ENCODE measurements around the gene RDM1. TPM values are rescaled to one million over a fixed set of nuclear protein-coding genes. Genes with fewer than 3 reads are reported as not detected.
A peak's percentile ranks its signal among the peaks of the same experiment; 100 is the strongest.

The RDM1 gene
- total RNA-seq, 1 donor from 2014 or later, result not detected

- Histone ChIP-seq H3K4me3 (no peak overlapping the region), H3K4me1 (no peaks in the 10 kb centered on the region), H3K27ac (no peak overlapping the region), H3K36me3 (no peaks in the 10 kb centered on the region), H3K27me3 (ENCODE audit: low read depth) (no peaks in the 10 kb centered on the region), H3K9me3 (no peaks in the 10 kb centered on the region)
- no peak for TF ChIP-seq CTCF (IDR thresholded peaks at IDR 0.05)
- peak; percentile 63 to 70 for ATAC-seq
- intact Hi-C loops (cut with DNase I), result no loop called here
- no peak for DNase-seq
Measured at GRCh38 chr17:35895636-35896587, 34.7 kb downstream of the RDM1 start.

GRCh38 chr17:35894206-35894605 lies 36.4 kb downstream of the RDM1 start:
- Histone ChIP-seq H3K9me3 (no peaks in the 10 kb centered on the region), H3K4me1 (peaks cover 4% of the 10 kb centered on the region), H3K27me3 (ENCODE audit: low read depth) (no peaks in the 10 kb centered on the region), H3K4me3 (no peak overlapping the region), H3K36me3 (no peaks in the 10 kb centered on the region), H3K27ac (no peak overlapping the region)
- intact Hi-C loops (cut with DNase I), result no loop called here
- ATAC-seq (no peak), DNase-seq (no peak)
- TF ChIP-seq CTCF (IDR thresholded peaks at IDR 0.05), result no peak

GRCh38 chr17:35893751-35894150 lies 36.8 kb downstream of the RDM1 start:
- Histone ChIP-seq H3K27ac (no peak overlapping the region), H3K4me1 (peaks cover 4% of the 10 kb centered on the region), H3K27me3 (ENCODE audit: low read depth) (no peaks in the 10 kb centered on the region), H3K4me3 (no peak overlapping the region), H3K36me3 (no peaks in the 10 kb centered on the region), H3K9me3 (no peaks in the 10 kb centered on the region)
- intact Hi-C loops (cut with DNase I), result no loop called here
- DNase-seq (no peak), ATAC-seq (no peak)
- no peak for TF ChIP-seq CTCF (IDR thresholded peaks at IDR 0.05)

- intact Hi-C loops (cut with DNase I), result no loop called here
- no peak for TF ChIP-seq CTCF (IDR thresholded peaks at IDR 0.05)
- H3K4me1 ChIP-seq, result peaks cover 4% of the 10 kb centered on the region
- H3K27ac ChIP-seq, result no peak overlapping the region
- no peaks in the 10 kb centered on the region for H3K9me3 ChIP-seq
- H3K27me3 ChIP-seq (ENCODE audit: low read depth), result no peaks in the 10 kb centered on the region
- H3K36me3 ChIP-seq, result no peaks in the 10 kb centered on the region
- DNase-seq (no peak), ATAC-seq (no peak)
- H3K4me3 ChIP-seq, result no peak overlapping the region
Measured at GRCh38 chr17:35892091-35893035, 38.2 kb downstream of the RDM1 start.

- H3K4me1 ChIP-seq, result peaks cover 4% of the 10 kb centered on the region
- no peaks in the 10 kb centered on the region for H3K9me3 ChIP-seq
- no peak for DNase-seq
- H3K27ac ChIP-seq, result no peak overlapping the region
- no peak overlapping the region for H3K4me3 ChIP-seq
- H3K27me3 ChIP-seq (ENCODE audit: low read depth), result no peaks in the 10 kb centered on the region
- no peak for ATAC-seq
- H3K36me3 ChIP-seq, result no peaks in the 10 kb centered on the region
- intact Hi-C loops (cut with DNase I), result no loop called here
- TF ChIP-seq CTCF (IDR thresholded peaks at IDR 0.05), result no peak
Measured at GRCh38 chr17:35891269-35891668, 39.3 kb downstream of the RDM1 start.

Data from lower lobe of right lung (tissue), 2 donors.